ENCODE results near the gene ACSS2.

GRCh38 chr20:34949120-34949519 is 72.7 kb downstream of the ACSS2 start:
- TF ChIP-seq JUN (IDR thresholded peaks at IDR 0.05) = no peak
- TF ChIP-seq POLR2A (IDR thresholded peaks at IDR 0.05; ENCODE audit: low read length) = no peak
